GM12878 (cell line): Measurements from ENCODE around the gene LMO7.

ENCODE experiments used
- CHD2 ChIP-seq: IDR thresholded peaks from 2 replicates; pipeline ENCODE4 v1.6.1; 2011; ENCODE audit warnings: low read depth, low read length, improper control_type of control experiment, borderline replicate concordance
- CREM ChIP-seq: IDR thresholded peaks from 2 replicates; pipeline ENCODE4 v1.6.1; 2014; ENCODE audit warnings: antibody characterized with exemption, low read depth
- CTCF ChIP-seq, 3 experiments: IDR thresholded peaks in 2 of 3; conservative IDR thresholded peaks in 1 of 3; 2 replicates each; pipeline ENCODE4 v1.5.1; 2011; ENCODE audit warnings: low read depth in 3 of 3, low read length in 3 of 3, mild to moderate bottlenecking in 3 of 3, control low read depth in 2 of 3, moderate library complexity in 2 of 3, inconsistent platforms in 1 of 3, mixed read lengths in 1 of 3; ENCODE audit not compliant: control insufficient read depth in 2 of 3, insufficient read depth in 1 of 3; ENCODE audit errors: extremely low read depth in 1 of 3
- ELK1 ChIP-seq: IDR thresholded peaks from 2 replicates; pipeline ENCODE4 v1.6.1; 2012; ENCODE audit warnings: low read depth, low read length, improper control_type of control experiment
- NR2C2 ChIP-seq: IDR thresholded peaks from 2 replicates; pipeline ENCODE4 v1.6.1; 2011; ENCODE audit warnings: borderline replicate concordance, low read depth; ENCODE audit not compliant: control insufficient read depth, insufficient read length
- POLR2A ChIP-seq: IDR thresholded peaks from 2 replicates; pipeline ENCODE4 v1.6.1; 2011; ENCODE audit warnings: low read depth, mild to moderate bottlenecking, low read length
- REST ChIP-seq: IDR thresholded peaks from 2 replicates; pipeline ENCODE4 v1.6.1; 2012; ENCODE audit warnings: mild to moderate bottlenecking, low read depth, low read length
- STAT3 ChIP-seq: IDR thresholded peaks from 2 replicates; pipeline ENCODE4 v1.6.1; 2011; ENCODE audit warnings: low read depth, low read length, improper control_type of control experiment
- TAF1 ChIP-seq: IDR thresholded peaks from 2 replicates; pipeline ENCODE4 v1.6.1; 2011; ENCODE audit warnings: mild to moderate bottlenecking, low read depth, low read length, borderline replicate concordance
- TF ChIP-seq, protein P1 (sequence below): fragments of 450-650 bp; IDR thresholded peaks from 2 replicates; pipeline ENCODE4 v1.6.1; 2017; ENCODE audit warnings: mild to moderate bottlenecking

DNA sequence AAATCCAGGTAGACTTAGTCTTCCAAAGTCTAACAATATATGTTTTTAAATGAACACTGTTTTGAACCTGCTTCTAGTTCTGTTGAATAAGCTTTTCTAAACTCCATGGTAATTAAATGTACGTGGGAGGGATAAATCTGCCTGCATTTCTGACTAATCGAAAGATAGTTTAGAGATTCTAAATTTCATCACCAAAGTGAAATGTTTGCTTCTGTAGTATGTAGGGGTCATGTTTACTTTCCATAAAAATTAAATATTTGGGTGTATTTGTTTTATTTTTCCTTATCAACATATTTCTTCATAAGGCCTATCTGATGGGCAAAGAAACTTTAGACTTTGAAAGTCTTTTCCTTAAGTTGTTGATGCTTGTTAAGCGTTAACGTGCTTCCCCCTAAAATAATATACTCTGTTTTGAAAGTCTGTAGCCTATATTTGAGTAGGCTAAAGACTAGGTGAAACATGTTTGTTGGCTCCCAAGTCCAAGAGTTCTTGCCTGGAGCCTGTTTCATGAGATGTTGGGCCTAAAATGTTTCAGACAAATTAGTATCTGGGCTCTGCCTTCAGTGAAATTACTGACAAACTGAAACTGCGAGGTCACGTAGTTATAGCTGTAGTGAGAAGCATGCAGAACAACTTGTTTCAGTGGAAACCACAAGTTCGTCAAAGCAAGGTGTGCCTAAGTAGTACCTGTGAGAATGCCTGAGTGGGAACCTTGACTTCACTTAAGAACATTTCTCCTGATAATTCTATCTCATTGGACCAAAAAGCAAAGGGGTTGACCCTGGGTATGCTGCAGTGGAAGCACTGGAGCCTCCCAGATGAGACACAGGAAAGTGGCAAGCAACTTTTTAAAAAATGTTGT lies 126.2 kb downstream of the LMO7 start:
- TF ChIP-seq POLR2A (peak; percentile 65), CTCF (IDR thresholded peaks at IDR 0.05 in 2 of 3, conservative IDR thresholded peaks at IDR 0.05 in 1 of 3; ENCODE audit: control insufficient read depth in 2 of 3, extremely low read depth in 1 of 3, insufficient read depth in 1 of 3, low read depth in 3 of 3, low read length in 3 of 3) (no peak), TAF1 (peak; percentile 69; the same call in 1 of the 2 replicates), ELK1 (no peak), STAT3 (peak; percentile 61; the same call in 1 of the 2 replicates), CREM (peak; percentile 87; the same call in 1 of the 2 replicates), CHD2 (peak; percentile 76), NR2C2 (no peak), REST (no peak)
- TF ChIP-seq, protein P1, sequence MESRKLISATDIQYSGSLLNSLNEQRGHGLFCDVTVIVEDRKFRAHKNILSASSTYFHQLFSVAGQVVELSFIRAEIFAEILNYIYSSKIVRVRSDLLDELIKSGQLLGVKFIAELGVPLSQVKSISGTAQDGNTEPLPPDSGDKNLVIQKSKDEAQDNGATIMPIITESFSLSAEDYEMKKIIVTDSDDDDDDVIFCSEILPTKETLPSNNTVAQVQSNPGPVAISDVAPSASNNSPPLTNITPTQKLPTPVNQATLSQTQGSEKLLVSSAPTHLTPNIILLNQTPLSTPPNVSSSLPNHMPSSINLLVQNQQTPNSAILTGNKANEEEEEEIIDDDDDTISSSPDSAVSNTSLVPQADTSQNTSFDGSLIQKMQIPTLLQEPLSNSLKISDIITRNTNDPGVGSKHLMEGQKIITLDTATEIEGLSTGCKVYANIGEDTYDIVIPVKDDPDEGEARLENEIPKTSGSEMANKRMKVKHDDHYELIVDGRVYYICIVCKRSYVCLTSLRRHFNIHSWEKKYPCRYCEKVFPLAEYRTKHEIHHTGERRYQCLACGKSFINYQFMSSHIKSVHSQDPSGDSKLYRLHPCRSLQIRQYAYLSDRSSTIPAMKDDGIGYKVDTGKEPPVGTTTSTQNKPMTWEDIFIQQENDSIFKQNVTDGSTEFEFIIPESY: no peak
